Iris pigment epithelial cell (primary cell): ENCODE measurements around the gene MIA3.

ENCODE experiments used
- DNase-seq: peaks from one replicate; pipeline ENCODE4 v3.0.0-alpha.2; 2011; ENCODE audit warnings: low read depth

MIA3 gene

GRCh38 chr1:222618880-222619596 lies 1.1 kb downstream of the MIA3 start:
- peak; percentile 47 for DNase-seq

GRCh38 chr1:222620566-222620965 lies 2.7 kb downstream of the MIA3 start:
- DNase-seq = no peak

- DNase-seq = no peak
These were observed 4.9 kb downstream of the MIA3 start for GRCh38 chr1:222622765-222623164.

- DNase-seq = no peak
These were observed 5.6 kb downstream of the MIA3 start for GRCh38 chr1:222623458-222623857.

- no peak for DNase-seq
These were observed 6.3 kb downstream of the MIA3 start for GRCh38 chr1:222624214-222624613.

- DNase-seq = peak; percentile 53
These were observed 9.3 kb downstream of the MIA3 start for GRCh38 chr1:222627232-222627631.

GRCh38 chr1:222629921-222630535 lies 12.1 kb downstream of the MIA3 start:
- peak; percentile 52 for DNase-seq

- DNase-seq = peak; percentile 77
These were observed 13.8 kb downstream of the MIA3 start for GRCh38 chr1:222631611-222632208.

- no peak for DNase-seq
These were observed 14.9 kb downstream of the MIA3 start for GRCh38 chr1:222632749-222633148.

GRCh38 chr1:222634180-222635013 lies 16.5 kb downstream of the MIA3 start:
- DNase-seq = peak; percentile 87

- DNase-seq = no peak
These were observed 23.5 kb downstream of the MIA3 start for GRCh38 chr1:222641269-222641948.

GRCh38 chr1:222642468-222642867 lies 24.6 kb downstream of the MIA3 start:
- no peak for DNase-seq

- DNase-seq = no peak
These were observed 25.7 kb downstream of the MIA3 start for GRCh38 chr1:222643606-222643937.

- peak; percentile 99 for DNase-seq
These were observed 26.2 kb downstream of the MIA3 start for GRCh38 chr1:222643938-222644635.

- peak; percentile 20 for DNase-seq
These were observed 26.7 kb downstream of the MIA3 start for GRCh38 chr1:222644636-222644980.

- no peak for DNase-seq
These were observed 34.8 kb downstream of the MIA3 start for GRCh38 chr1:222652676-222653075.

- no peak for DNase-seq
These were observed 35.4 kb downstream of the MIA3 start for GRCh38 chr1:222653178-222653827.

GRCh38 chr1:222654849-222655248 lies 37.0 kb downstream of the MIA3 start:
- peak; percentile 78 for DNase-seq

GRCh38 chr1:222656391-222657155 lies 38.7 kb downstream of the MIA3 start:
- DNase-seq = no peak

- DNase-seq = no peak
These were observed 40.0 kb downstream of the MIA3 start for GRCh38 chr1:222657899-222658298.
